GM19240 (cell line): ENCODE data around the gene NR3C2.

Experiments
- DNase-seq: peaks from one replicate; pipeline ENCODE4 v3.0.0; 2011; ENCODE audit warnings: low spot score; ENCODE audit not compliant: insufficient read length

NR3C2 gene

GRCh38 chr4:148077581-148077980 is 364.6 kb downstream of the NR3C2 start:
- no peak for DNase-seq

DNA sequence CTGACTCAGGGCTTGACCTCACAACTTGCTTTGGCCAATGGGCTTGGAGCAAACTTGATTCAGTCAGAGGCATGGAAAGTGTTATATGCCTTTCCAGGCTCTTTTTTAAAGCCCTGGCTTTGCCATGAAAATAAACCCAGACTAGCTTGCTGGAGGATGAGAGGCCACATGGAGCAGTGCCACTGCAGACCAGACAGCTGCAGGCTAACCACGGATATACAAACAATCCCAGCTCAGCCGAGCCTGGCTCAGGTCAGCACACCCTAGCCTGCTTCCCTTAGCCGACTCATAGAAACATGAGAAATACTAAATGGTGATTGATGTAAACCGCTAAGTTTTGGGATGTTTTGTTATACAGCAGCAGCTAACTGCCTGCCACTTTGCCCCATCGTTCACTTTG is 365.2 kb downstream of the NR3C2 start:
- no peak for DNase-seq

GRCh38 chr4:148075438-148075837 is 366.8 kb downstream of the NR3C2 start:
- DNase-seq, result no peak

DNA sequence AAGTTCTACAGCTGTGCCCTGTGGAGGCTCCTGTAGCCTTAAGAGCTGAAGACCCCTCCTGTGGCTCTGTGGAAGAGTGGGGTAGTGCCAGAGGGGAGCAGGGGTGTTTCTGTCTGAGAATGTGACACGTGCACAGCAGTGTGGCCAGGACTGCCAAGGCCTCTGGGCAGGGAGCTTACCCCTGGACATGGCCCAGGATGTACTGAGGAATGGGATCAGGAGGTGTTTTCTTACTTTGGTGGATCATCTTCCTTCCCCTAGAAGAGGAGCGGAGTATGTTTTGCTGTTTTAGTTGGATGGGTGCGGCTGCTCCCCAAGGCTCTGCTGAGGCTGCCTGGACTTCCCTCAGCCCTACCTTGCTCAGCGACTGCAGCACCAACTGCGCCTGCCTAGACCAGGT is 367.8 kb downstream of the NR3C2 start:
- DNase-seq, result no peak

GRCh38 chr4:148073349-148073748 is 368.9 kb downstream of the NR3C2 start:
- no peak for DNase-seq

- no peak for DNase-seq
Observed at GRCh38 chr4:148072789-148073188, 369.4 kb downstream of the NR3C2 start.

DNA sequence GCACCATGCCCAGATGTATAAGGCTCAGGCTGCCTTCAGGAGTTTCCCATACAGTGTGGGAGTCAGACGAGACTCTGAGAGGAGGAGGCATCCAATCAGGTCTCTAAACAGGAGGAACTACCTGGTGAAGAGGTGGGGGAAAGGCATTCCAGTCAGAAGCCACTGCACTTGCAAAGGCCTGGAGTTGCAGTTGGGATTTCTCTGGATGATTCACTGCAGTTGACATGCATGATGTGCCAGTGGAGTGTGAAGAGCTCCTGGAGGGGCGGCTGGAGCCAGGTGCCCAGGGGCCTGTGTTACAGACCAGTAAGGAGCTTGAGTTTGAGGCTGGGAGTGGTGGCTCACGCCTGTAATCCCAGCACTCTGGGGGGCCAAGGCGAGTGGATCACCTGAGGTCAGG is 371.2 kb downstream of the NR3C2 start:
- DNase-seq, result no peak

- no peak for DNase-seq
Observed at GRCh38 chr4:148069895-148070178, 372.4 kb downstream of the NR3C2 start.

- no peak for DNase-seq
Observed at GRCh38 chr4:148069086-148069894, 372.9 kb downstream of the NR3C2 start.

GRCh38 chr4:148068065-148068911 is 373.9 kb downstream of the NR3C2 start:
- DNase-seq, result no peak

DNA sequence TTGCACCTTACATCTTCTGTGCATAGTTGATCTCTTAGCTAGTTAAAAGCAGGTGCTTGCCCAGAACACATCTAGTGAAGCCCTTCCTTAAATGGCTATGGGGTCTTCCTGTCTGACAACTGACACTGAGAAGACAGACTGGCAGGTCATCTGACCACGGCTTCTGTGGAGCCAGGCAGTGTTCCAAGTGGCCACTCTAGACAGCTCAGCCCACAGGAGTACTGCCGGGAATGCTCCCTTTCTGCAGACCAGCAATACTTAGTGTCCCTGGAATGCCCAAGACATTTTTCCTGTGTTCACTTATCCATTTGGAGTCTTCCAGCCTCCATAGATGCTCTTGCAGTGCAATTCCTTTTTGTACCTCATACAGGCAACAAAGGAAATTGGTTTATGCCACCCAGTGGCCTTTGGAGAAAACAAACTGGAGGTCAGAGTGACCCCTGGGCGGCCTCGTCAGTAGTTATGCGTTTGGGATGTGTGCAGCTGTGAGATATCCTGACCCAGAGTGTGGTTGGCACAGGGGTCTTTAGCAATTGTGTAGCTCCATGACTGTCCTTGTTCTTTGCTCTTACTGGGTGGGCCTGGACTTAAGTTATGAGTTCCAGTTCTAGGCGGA is 374.8 kb downstream of the NR3C2 start:
- no peak for DNase-seq

- no peak for DNase-seq
Observed at GRCh38 chr4:148065075-148065474, 377.1 kb downstream of the NR3C2 start.

DNA sequence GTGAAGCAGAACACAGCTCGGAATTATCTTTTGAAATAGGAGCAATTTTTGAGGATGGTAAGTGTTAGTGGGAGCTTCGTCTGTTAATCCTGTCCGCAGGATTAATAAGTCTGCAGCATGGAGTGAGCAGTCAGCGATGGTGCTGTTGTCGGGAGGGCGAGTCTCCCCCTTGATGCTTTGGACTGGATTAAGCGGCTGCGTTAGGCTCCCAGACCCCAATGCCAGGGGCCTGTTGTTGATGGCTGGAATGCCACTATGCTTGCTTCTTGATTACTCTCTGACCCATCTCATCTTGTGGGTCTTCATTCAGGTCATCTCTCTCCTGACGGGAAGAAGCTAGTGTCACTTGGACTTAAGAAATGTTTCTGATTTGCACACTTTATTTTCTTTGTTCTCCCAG is 377.8 kb downstream of the NR3C2 start:
- no peak for DNase-seq

- DNase-seq, result no peak
Observed at GRCh38 chr4:148062301-148062950, 379.8 kb downstream of the NR3C2 start.

DNA sequence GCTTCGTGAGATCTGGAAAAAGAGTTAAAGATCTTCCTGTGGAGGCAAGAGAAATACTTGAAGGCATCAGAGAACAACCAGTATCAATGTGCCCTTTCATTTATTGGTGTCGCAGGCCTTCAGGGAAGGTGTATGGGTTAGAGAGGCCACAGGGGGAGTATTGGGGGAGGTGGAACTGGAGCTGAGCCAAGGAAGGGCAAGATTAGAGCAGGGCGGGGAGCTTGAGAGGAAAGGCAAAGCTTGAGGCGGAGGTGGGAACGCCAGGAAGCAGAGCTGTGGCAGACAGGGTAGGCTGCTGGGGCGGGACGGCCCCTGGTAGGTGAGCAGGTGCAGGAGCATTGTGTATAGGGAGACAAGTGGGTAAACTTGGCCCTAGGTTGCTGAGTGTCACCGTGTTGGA is 380.4 kb downstream of the NR3C2 start:
- DNase-seq, result no peak

- no peak for DNase-seq
Observed at GRCh38 chr4:148061141-148061481, 381.1 kb downstream of the NR3C2 start.

DNA sequence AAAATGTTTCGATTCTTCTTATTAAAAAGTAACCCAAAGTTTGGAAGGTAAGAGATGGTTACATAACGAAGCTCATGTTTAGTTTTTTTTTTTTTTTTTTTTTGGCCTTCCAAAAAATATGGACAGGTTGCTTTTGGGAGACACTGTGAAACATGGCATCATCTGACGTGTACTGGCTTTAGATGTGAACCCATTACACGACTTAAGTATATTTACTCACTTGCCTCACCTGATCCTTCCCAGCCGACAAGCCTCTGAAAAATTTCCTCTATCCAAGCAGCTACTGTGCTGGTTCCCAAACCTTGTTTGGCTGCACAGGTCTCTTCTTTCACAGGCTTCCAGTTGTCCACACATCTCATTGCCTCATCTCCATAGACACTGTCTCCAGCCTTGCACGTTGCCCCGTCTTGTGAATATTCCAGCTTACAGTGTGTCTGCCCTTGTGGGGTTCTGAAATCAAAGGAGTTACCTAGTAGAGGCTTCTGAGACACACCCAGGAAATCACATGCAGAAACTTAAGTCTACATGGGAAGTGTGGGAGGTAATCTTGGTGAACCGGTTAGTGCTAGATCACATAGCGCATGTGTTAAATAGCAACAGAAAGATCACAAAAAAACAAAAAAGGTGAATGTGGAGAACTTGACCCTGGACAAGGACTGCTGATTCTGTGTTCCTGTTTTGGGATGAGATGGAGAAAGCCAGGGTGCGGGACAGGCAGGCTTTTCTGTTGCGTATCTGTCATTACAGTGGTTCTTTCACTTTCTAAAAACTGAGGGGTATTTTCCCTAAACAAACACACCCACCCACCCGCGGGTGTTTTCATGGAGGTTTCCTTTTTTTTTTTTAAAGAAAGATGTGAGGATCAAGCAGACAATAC is 381.7 kb downstream of the NR3C2 start:
- no peak for DNase-seq

DNA sequence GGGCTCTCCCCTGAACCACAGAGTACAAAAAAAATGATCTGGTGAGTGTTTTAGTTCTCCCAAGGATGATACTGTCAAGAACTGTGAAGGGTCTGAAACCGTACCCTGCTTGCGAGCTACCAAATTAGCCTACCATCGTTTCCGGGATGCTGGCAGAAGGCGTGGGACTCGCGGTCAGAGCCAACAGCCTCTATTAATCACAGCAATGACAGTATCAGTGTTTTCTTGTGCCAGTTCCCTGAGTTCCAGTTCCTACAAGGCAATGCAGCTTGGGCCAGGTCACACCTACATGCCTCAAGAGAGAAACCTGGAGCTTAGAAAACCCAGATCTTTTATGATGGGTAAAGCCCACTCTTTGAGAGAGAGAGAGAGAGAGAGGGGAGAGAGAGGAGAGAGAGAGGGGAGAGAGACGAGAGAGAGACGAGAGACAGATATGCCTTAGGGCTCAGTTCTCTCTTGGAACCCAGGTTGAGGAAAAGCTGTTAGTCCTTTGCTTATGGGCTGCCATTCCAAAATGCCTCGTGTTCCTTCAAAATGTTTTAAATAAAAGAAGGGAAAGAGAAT is 382.5 kb downstream of the NR3C2 start:
- DNase-seq, result no peak

- no peak for DNase-seq
Observed at GRCh38 chr4:148057984-148058859, 384.0 kb downstream of the NR3C2 start.

- DNase-seq, result no peak
Observed at GRCh38 chr4:148057516-148057915, 384.7 kb downstream of the NR3C2 start.
